B cell (primary cell): ENCODE measurements around the gene PC. TPM values are rescaled to one million over a fixed set of nuclear protein-coding genes. Genes with fewer than 3 reads are reported as not detected.

Experiments used
- ATAC-seq: fragments of 200-7000 bp; cut with Tn5 transposase; one replicate; pipeline ENCODE4 v1.10.0; 2021; ENCODE audit warnings: low read depth, mild to moderate bottlenecking, moderate number of reproducible peaks, moderate library complexity
- CTCF ChIA-PET: fragments of 350-600 bp; sonication (Branson Sonifier 250); formaldehyde crosslinking; loops from one replicate; lab custom pipeline; 2021; ENCODE audit warnings: antibody characterized with exemption, inconsistent platforms; lab: Charles Lee
- POLR2A ChIA-PET: fragments of 350-600 bp; sonication (Branson Sonifier 250); formaldehyde crosslinking; loops from one replicate; lab custom pipeline; 2021; ENCODE audit warnings: antibody characterized with exemption; lab: Charles Lee
- DNase-seq: peaks from one replicate; pipeline ENCODE4 v3.0.0; 2013
- H2AFZ ChIP-seq: 2 replicates; pipeline ENCODE4 v1.6.1; 2012; ENCODE audit warnings: mild to moderate bottlenecking, low read depth, low read length; ENCODE audit not compliant: insufficient read depth, poor library complexity, severe bottlenecking
- H3K27ac ChIP-seq, 2 donors: 1 replicate in 1 of 2; 2 replicates in 1 of 2; pipeline ENCODE4 v1.5.1; 2012 to 2013; ENCODE audit warnings: low read length in 2 of 2, mild to moderate bottlenecking in 2 of 2, moderate library complexity in 1 of 2
- H3K27me3 ChIP-seq, 4 experiments: fragments of 200-600 bp in 1 of 4; sonication (generic) in 1 of 4; replicated peaks in 1 of 4; 1 replicate in 2 of 4; 2 replicates in 2 of 4; pipeline versions ENCODE4 v1.6.1 to v1.7.0; 2013 to 2016; ENCODE audit warnings: low read length in 3 of 4, mild to moderate bottlenecking in 2 of 4, mixed read lengths in 1 of 4, moderate library complexity in 1 of 4; ENCODE audit not compliant: insufficient read depth in 4 of 4, control insufficient read depth in 3 of 4; ENCODE audit errors: control extremely low read depth in 1 of 4
- H3K36me3 ChIP-seq, 2 experiments: replicated peaks in 1 of 2; 1 replicate in 1 of 2; 2 replicates in 1 of 2; pipeline versions ENCODE4 v1.6.1 to v1.7.1; 2013; ENCODE audit warnings: low read length in 1 of 2; ENCODE audit not compliant: insufficient read depth in 2 of 2, control insufficient read depth in 1 of 2; ENCODE audit errors: control extremely low read depth in 1 of 2, extremely low read depth in 1 of 2
- H3K4me1 ChIP-seq, 2 donors: fragments of 200-600 bp in 1 of 2; sonication (generic) in 1 of 2; 1 replicate in 1 of 2; 2 replicates in 1 of 2; pipeline versions ENCODE4 v1.5.1 to v1.6.1; 2013 to 2017; ENCODE audit warnings: low read length in 2 of 2; ENCODE audit not compliant: control insufficient read depth in 2 of 2, insufficient read depth in 2 of 2
- H3K4me2 ChIP-seq: replicated peaks from 2 replicates; pipeline ENCODE3; 2012; ENCODE audit warnings: mild to moderate bottlenecking, low read depth, low read length; ENCODE audit not compliant: poor library complexity, severe bottlenecking
- H3K4me3 ChIP-seq, 5 experiments: fragments of 200-600 bp in 1 of 5; sonication (generic) in 1 of 5; 1 replicate in 3 of 5; 2 replicates in 2 of 5; pipeline versions ENCODE4 v1.5.1 to v1.7.0; 2011 to 2016; ENCODE audit warnings: low read length in 4 of 5, mild to moderate bottlenecking in 4 of 5, low read depth in 2 of 5, control low read depth in 1 of 5, moderate library complexity in 1 of 5; ENCODE audit not compliant: insufficient read depth in 1 of 5; ENCODE audit errors: control extremely low read depth in 1 of 5, extremely low read depth in 1 of 5
- H3K79me2 ChIP-seq: fragments of 200-600 bp; sonication (generic); one replicate; pipeline ENCODE4 v1.6.0; 2016; ENCODE audit warnings: low read length; ENCODE audit not compliant: control insufficient read depth, insufficient read depth
- H3K9ac ChIP-seq: fragments of 200-600 bp; sonication (generic); 2 replicates; pipeline ENCODE4 v1.6.1; 2017; ENCODE audit warnings: mild to moderate bottlenecking, low read length, moderate library complexity
- H3K9me3 ChIP-seq, 3 donors: one replicate each; pipeline versions ENCODE4 v1.6.1 to v1.7.1; 2013; ENCODE audit warnings: low read length in 2 of 3; ENCODE audit not compliant: control insufficient read depth in 2 of 3, insufficient read depth in 1 of 3; ENCODE audit errors: control extremely low read depth in 1 of 3
- H4K20me1 ChIP-seq: 2 replicates; pipeline ENCODE4 v1.6.0; 2012; ENCODE audit warnings: mild to moderate bottlenecking, low read length; ENCODE audit not compliant: insufficient read depth, control insufficient read depth, poor library complexity, severe bottlenecking
- H3K27ac Mint-ChIP-seq: one replicate; pipeline ENCODE4 v1.8.0; 2021; ENCODE audit warnings: mixed read lengths
- H3K27me3 Mint-ChIP-seq: one replicate; pipeline ENCODE4 v1.8.0; 2021; ENCODE audit warnings: mixed read lengths
- H3K4me1 Mint-ChIP-seq: one replicate; pipeline ENCODE4 v1.8.0; 2021; ENCODE audit warnings: mixed read lengths
- H3K4me3 Mint-ChIP-seq: one replicate; pipeline ENCODE4 v1.8.0; 2021; ENCODE audit warnings: mixed read lengths
- H3K9me3 Mint-ChIP-seq: one replicate; pipeline ENCODE4 v1.8.0; 2022; ENCODE audit warnings: mixed read lengths; ENCODE audit not compliant: insufficient read depth
- EZH2 ChIP-seq: IDR thresholded peaks from 2 replicates; pipeline ENCODE4 v1.6.1; 2012; ENCODE audit warnings: borderline replicate concordance, low read depth, mild to moderate bottlenecking, moderate library complexity, low read length; ENCODE audit not compliant: insufficient read depth, poor library complexity, severe bottlenecking
- WGBS: methylation state at CpG from one replicate; pipeline ENCODE4 v1.1.5; 2013; ENCODE audit warnings: missing lambda C conversion rate; ENCODE audit not compliant: insufficient coverage; 5-methylcytosine and 5-hydroxymethylcytosine counted together
- intact Hi-C: fragments of 100-400 bp; cut with micrococcal nuclease; formaldehyde crosslinking; loops from one replicate; pipeline ENCODE4 v1.10.0; 2022
- polyA plus RNA-seq: library from polyadenylated mRNA; depleted of rRNA; stranded (reverse); fragments of >200 nt; gene quantifications from 2 replicates; pipeline ENCODE4 v1.2.3, GENCODE V29; 2012
- total RNA-seq, 2 donors: library from RNA; stranded (reverse); fragments of 120-200 nt in 1 of 2; gene quantifications; 1 replicate in 1 of 2; 2 replicates in 1 of 2; pipeline versions ENCODE4 v1.2.3 to v1.2.4, GENCODE V29; 2013 to 2022
- TF ChIP-seq, protein P1 (sequence below): fragments of 200-600 bp; IDR thresholded peaks from one replicate; pipeline ENCODE4 v1.8.0; 2022; ENCODE audit warnings: antibody characterized with exemption, mild to moderate bottlenecking

Gene PC
- total and polyA plus RNA-seq, 2 donors (not counting 1 experiment from before 2014, with no cell fraction given): 1.5 to 4.4 TPM

GRCh38 chr11:66958956-66959274, 732 bp upstream of the PC start:
- no peaks in the 10 kb centered on the region for H4K20me1 ChIP-seq
- no peaks in the 10 kb centered on the region for H3K36me3 ChIP-seq
- H3K27me3 ChIP-seq: peaks cover 0 to 4% (median 1%) of the 10 kb centered on the region in 4 experiments
- intact Hi-C loops: loop anchor here (2.0 kb wide), 1 partner anchor 162 kb away; no protein-coding TSS in a partner anchor
- 36% methylated on average over 8 of the region's 10 CpGs for WGBS
- peak overlapping the region; percentile 89 for H2AFZ ChIP-seq
- ATAC-seq (no peak), DNase-seq (no peak)
- Mint-ChIP-seq H3K4me1 (peaks cover 18% of the 10 kb centered on the region), H3K27me3 (no peaks in the 10 kb centered on the region), H3K9me3 (no peaks in the 10 kb centered on the region), H3K4me3 (peak overlapping the region; percentile 89), H3K27ac (peak overlapping the region; percentile 86)
- H3K27ac ChIP-seq: peak overlapping the region in 1 of 2 donors; percentile 44
- peaks cover 0 to 15% (median 0%) of the 10 kb centered on the region in 3 donors for H3K9me3 ChIP-seq
- TF ChIP-seq EZH2: no peak
- TF ChIP-seq, protein P1, sequence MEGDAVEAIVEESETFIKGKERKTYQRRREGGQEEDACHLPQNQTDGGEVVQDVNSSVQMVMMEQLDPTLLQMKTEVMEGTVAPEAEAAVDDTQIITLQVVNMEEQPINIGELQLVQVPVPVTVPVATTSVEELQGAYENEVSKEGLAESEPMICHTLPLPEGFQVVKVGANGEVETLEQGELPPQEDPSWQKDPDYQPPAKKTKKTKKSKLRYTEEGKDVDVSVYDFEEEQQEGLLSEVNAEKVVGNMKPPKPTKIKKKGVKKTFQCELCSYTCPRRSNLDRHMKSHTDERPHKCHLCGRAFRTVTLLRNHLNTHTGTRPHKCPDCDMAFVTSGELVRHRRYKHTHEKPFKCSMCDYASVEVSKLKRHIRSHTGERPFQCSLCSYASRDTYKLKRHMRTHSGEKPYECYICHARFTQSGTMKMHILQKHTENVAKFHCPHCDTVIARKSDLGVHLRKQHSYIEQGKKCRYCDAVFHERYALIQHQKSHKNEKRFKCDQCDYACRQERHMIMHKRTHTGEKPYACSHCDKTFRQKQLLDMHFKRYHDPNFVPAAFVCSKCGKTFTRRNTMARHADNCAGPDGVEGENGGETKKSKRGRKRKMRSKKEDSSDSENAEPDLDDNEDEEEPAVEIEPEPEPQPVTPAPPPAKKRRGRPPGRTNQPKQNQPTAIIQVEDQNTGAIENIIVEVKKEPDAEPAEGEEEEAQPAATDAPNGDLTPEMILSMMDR: no peak
- peak overlapping the region; percentile 62 for H3K9ac ChIP-seq
- peak overlapping the region; percentile 44 to 78 (median 52) for H3K4me3 ChIP-seq
- peaks cover 12 to 22% of the 10 kb centered on the region in 2 donors for H3K4me1 ChIP-seq
- ChIA-PET POLR2A (no interaction called here), CTCF (interaction anchor here (1.6 kb wide), 1 partner anchor 12 kb away, joined by 3 read pairs; no protein-coding TSS in a partner anchor)
- no peaks in the 10 kb centered on the region for H3K79me2 ChIP-seq
- H3K4me2 ChIP-seq: peak overlapping the region; percentile 88

GRCh38 chr11:66957971-66958231, 282 bp downstream of the PC start:
- Histone ChIP-seq H3K36me3 (no peaks in the 10 kb centered on the region), H3K27ac (no peak overlapping the region), H2AFZ (peak overlapping the region; percentile 89), H3K4me1 (peaks cover 12 to 22% of the 10 kb centered on the region in 2 donors), H3K4me2 (peak overlapping the region; percentile 88), H3K4me3 (peak overlapping the region in 4 of 5 experiments; percentile 44 to 78 (median 60)), H3K79me2 (no peaks in the 10 kb centered on the region), H4K20me1 (no peaks in the 10 kb centered on the region), H3K9ac (peak overlapping the region; percentile 62), H3K9me3 (peaks cover 0 to 15% (median 0%) of the 10 kb centered on the region in 3 donors), H3K27me3 (peaks cover 0 to 4% (median 1%) of the 10 kb centered on the region in 4 experiments)
- Mint-ChIP-seq H3K4me3 (peak overlapping the region; percentile 89), H3K9me3 (no peaks in the 10 kb centered on the region), H3K27me3 (no peaks in the 10 kb centered on the region), H3K27ac (peak overlapping the region; percentile 86), H3K4me1 (peaks cover 18% of the 10 kb centered on the region)
- intact Hi-C loops: loop anchor here (2.0 kb wide), 1 partner anchor 163 kb away; no protein-coding TSS in a partner anchor
- 2% methylated on average over 40 of the region's 40 CpGs for WGBS
- DNase-seq (no peak), ATAC-seq (peak; percentile 23)
- TF ChIP-seq EZH2: no peak
- TF ChIP-seq, protein P1: no peak
- CTCF ChIA-PET: interaction anchor here (1.6 kb wide), 1 partner anchor 11 kb away, joined by 3 read pairs; no protein-coding TSS in a partner anchor
- POLR2A ChIA-PET: no interaction called here
